HEK293 (cell line): ENCODE data around the gene DDAH1.

Experiments used
- KLF8 ChIP-seq: fragments of 450-650 bp; formaldehyde crosslinking; IDR thresholded peaks from 2 replicates; pipeline ENCODE4 v1.5.1; 2016; ENCODE audit warnings: missing biosample characterization, missing genetic modification characterization
- SP7 ChIP-seq: fragments of 450-650 bp; formaldehyde crosslinking; IDR thresholded peaks from 2 replicates; pipeline ENCODE4 v1.5.1; 2016; ENCODE audit warnings: missing biosample characterization, missing genetic modification characterization
- ZBTB17 ChIP-seq: fragments of 450-650 bp; formaldehyde crosslinking; IDR thresholded peaks from 2 replicates; pipeline ENCODE4 v1.5.1; 2016; ENCODE audit warnings: missing biosample characterization, missing genetic modification characterization
- ZBTB20 ChIP-seq: fragments of 450-650 bp; formaldehyde crosslinking; IDR thresholded peaks from 2 replicates; pipeline ENCODE4 v1.5.1; 2016; ENCODE audit warnings: missing biosample characterization, missing genetic modification characterization
- ZEB2 ChIP-seq: fragments of 450-650 bp; formaldehyde crosslinking; IDR thresholded peaks from 2 replicates; pipeline ENCODE4 v1.5.1; 2016; ENCODE audit warnings: missing biosample characterization, missing genetic modification characterization
- ZFHX2 ChIP-seq: fragments of 450-650 bp; formaldehyde crosslinking; conservative IDR thresholded peaks from 2 replicates; pipeline ENCODE4 v1.5.1; 2016; ENCODE audit warnings: missing biosample characterization, missing genetic modification characterization
- ZFP41 ChIP-seq: fragments of 450-650 bp; formaldehyde crosslinking; IDR thresholded peaks from 2 replicates; pipeline ENCODE4 v1.5.1; 2016; ENCODE audit warnings: missing biosample characterization, missing genetic modification characterization, borderline replicate concordance
- ZNF112 ChIP-seq: fragments of 450-650 bp; formaldehyde crosslinking; IDR thresholded peaks from 2 replicates; pipeline ENCODE4 v1.5.0; 2017; ENCODE audit warnings: missing biosample characterization, missing genetic modification characterization
- ZNF132 ChIP-seq: fragments of 450-650 bp; formaldehyde crosslinking; IDR thresholded peaks from 2 replicates; pipeline ENCODE4 v1.5.1; 2017; ENCODE audit warnings: missing biosample characterization, missing genetic modification characterization, borderline replicate concordance
- ZNF138 ChIP-seq: fragments of 450-650 bp; formaldehyde crosslinking; IDR thresholded peaks from 2 replicates; pipeline ENCODE4 v1.5.1; 2016; ENCODE audit warnings: missing biosample characterization, missing genetic modification characterization, borderline replicate concordance
- ZNF157 ChIP-seq: fragments of 450-650 bp; formaldehyde crosslinking; IDR thresholded peaks from 2 replicates; pipeline ENCODE4 v1.5.1; 2016; ENCODE audit warnings: missing biosample characterization, missing genetic modification characterization
- ZNF184 ChIP-seq: fragments of 450-650 bp; IDR thresholded peaks from 2 replicates; pipeline ENCODE4 v1.5.1; 2018; ENCODE audit warnings: missing biosample characterization, mild to moderate bottlenecking, missing genetic modification characterization
- ZNF211 ChIP-seq: fragments of 450-650 bp; formaldehyde crosslinking; IDR thresholded peaks from 2 replicates; pipeline ENCODE4 v1.5.1; 2016; ENCODE audit warnings: low read depth, missing biosample characterization, missing genetic modification characterization
- ZNF221 ChIP-seq: fragments of 450-650 bp; formaldehyde crosslinking; IDR thresholded peaks from 2 replicates; pipeline ENCODE4 v1.5.1; 2017; ENCODE audit warnings: missing biosample characterization, missing genetic modification characterization, borderline replicate concordance
- ZNF24 ChIP-seq: fragments of 450-650 bp; formaldehyde crosslinking; IDR thresholded peaks from 2 replicates; pipeline ENCODE4 v1.5.1; 2016; ENCODE audit warnings: missing biosample characterization, missing genetic modification characterization
- ZNF324 ChIP-seq: fragments of 450-650 bp; formaldehyde crosslinking; IDR thresholded peaks from 2 replicates; pipeline ENCODE4 v1.5.1; 2016; ENCODE audit warnings: missing biosample characterization, missing genetic modification characterization
- ZNF37A ChIP-seq: fragments of 450-650 bp; IDR thresholded peaks from 2 replicates; pipeline ENCODE4 v1.5.1; 2018; ENCODE audit warnings: missing biosample characterization, missing genetic modification characterization
- ZNF404 ChIP-seq: fragments of 450-650 bp; formaldehyde crosslinking; IDR thresholded peaks from 2 replicates; pipeline ENCODE4 v1.5.1; 2017; ENCODE audit warnings: missing biosample characterization, missing genetic modification characterization
- ZNF501 ChIP-seq: fragments of 450-650 bp; formaldehyde crosslinking; IDR thresholded peaks from 2 replicates; pipeline ENCODE4 v1.5.1; 2016; ENCODE audit warnings: missing biosample characterization, missing genetic modification characterization
- ZNF530 ChIP-seq: fragments of 450-650 bp; formaldehyde crosslinking; IDR thresholded peaks from 2 replicates; pipeline ENCODE4 v1.5.1; 2016; ENCODE audit warnings: low read depth, missing biosample characterization, missing genetic modification characterization
- ZNF629 ChIP-seq: fragments of 450-650 bp; formaldehyde crosslinking; IDR thresholded peaks from 2 replicates; pipeline ENCODE4 v1.5.1; 2017; ENCODE audit warnings: missing biosample characterization, missing genetic modification characterization
- ZNF777 ChIP-seq: fragments of 450-650 bp; formaldehyde crosslinking; IDR thresholded peaks from 2 replicates; pipeline ENCODE4 v1.5.1; 2017; ENCODE audit warnings: missing biosample characterization, missing genetic modification characterization, borderline replicate concordance
- TF ChIP-seq, protein P1 (sequence below): fragments of 450-650 bp; formaldehyde crosslinking; optimal IDR thresholded peaks from 2 replicates; pipeline ENCODE3; 2016; ENCODE audit warnings: missing biosample characterization, mild to moderate bottlenecking, missing genetic modification characterization
- TF ChIP-seq, protein P2 (sequence below): fragments of 450-650 bp; IDR thresholded peaks from 2 replicates; pipeline ENCODE4 v1.5.1; 2018; ENCODE audit warnings: missing biosample characterization, mild to moderate bottlenecking, missing genetic modification characterization
- TF ChIP-seq, protein P3 (sequence below): fragments of 450-650 bp; formaldehyde crosslinking; IDR thresholded peaks from 2 replicates; pipeline ENCODE4 v1.5.1; 2016; ENCODE audit warnings: missing biosample characterization, missing genetic modification characterization
- TF ChIP-seq, protein P4 (sequence below): fragments of 450-650 bp; formaldehyde crosslinking; IDR thresholded peaks from 2 replicates; pipeline ENCODE4 v1.5.1; 2016; ENCODE audit warnings: missing biosample characterization, missing genetic modification characterization
- TF ChIP-seq, protein P5 (sequence below): fragments of 450-650 bp; formaldehyde crosslinking; IDR thresholded peaks from 2 replicates; pipeline ENCODE4 v1.5.1; 2016; ENCODE audit warnings: missing biosample characterization, missing genetic modification characterization
- TF ChIP-seq, protein P6 (sequence below): fragments of 450-650 bp; formaldehyde crosslinking; IDR thresholded peaks from 2 replicates; pipeline ENCODE4 v1.5.1; 2016; ENCODE audit warnings: missing biosample characterization, missing genetic modification characterization
- TF ChIP-seq, protein P7 (sequence below): fragments of 450-650 bp; formaldehyde crosslinking; IDR thresholded peaks from 2 replicates; pipeline ENCODE4 v1.5.1; 2016; ENCODE audit warnings: missing biosample characterization, missing genetic modification characterization

Gene DDAH1

DNA sequence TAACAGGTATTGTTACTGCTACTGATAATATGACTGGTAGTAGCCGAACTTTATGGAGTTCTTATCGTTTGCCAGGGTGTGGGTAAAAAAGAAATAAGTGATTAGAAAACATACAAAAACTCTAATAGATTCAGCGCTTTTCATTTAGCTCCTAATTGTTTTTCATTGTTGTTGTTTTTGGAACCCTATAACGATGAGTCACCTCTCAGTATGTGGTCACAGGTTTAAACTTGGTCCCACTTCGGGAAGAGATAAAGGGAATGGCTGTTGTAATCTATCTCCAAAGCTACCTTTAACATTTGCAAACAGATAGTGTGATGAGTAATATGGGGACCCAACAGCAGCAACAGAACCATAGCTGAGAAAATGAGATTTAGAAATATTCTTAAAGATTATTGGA, 125.9 kb downstream of the DDAH1 start (continued):
- TF ChIP-seq, protein P1, sequence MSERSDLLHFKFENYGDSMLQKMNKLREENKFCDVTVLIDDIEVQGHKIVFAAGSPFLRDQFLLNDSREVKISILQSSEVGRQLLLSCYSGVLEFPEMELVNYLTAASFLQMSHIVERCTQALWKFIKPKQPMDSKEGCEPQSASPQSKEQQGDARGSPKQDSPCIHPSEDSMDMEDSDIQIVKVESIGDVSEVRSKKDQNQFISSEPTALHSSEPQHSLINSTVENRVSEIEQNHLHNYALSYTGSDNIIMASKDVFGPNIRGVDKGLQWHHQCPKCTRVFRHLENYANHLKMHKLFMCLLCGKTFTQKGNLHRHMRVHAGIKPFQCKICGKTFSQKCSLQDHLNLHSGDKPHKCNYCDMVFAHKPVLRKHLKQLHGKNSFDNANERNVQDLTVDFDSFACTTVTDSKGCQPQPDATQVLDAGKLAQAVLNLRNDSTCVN (tag by site-specific recombination) = no peak
- no peak for TF ChIP-seq ZNF777 (tag by site-specific recombination)
- TF ChIP-seq, protein P2, sequence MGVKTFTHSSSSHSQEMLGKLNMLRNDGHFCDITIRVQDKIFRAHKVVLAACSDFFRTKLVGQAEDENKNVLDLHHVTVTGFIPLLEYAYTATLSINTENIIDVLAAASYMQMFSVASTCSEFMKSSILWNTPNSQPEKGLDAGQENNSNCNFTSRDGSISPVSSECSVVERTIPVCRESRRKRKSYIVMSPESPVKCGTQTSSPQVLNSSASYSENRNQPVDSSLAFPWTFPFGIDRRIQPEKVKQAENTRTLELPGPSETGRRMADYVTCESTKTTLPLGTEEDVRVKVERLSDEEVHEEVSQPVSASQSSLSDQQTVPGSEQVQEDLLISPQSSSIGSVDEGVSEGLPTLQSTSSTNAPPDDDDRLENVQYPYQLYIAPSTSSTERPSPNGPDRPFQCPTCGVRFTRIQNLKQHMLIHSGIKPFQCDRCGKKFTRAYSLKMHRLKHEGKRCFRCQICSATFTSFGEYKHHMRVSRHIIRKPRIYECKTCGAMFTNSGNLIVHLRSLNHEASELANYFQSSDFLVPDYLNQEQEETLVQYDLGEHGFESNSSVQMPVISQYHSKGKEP = peak; percentile 55; the same call in 1 of the 2 replicates
- TF ChIP-seq SP7 (tag by site-specific recombination) = peak; percentile 77
- no peak for TF ChIP-seq ZNF112 (tag by site-specific recombination)
- no peak for TF ChIP-seq ZNF530 (tag by site-specific recombination)
- TF ChIP-seq, protein P3, sequence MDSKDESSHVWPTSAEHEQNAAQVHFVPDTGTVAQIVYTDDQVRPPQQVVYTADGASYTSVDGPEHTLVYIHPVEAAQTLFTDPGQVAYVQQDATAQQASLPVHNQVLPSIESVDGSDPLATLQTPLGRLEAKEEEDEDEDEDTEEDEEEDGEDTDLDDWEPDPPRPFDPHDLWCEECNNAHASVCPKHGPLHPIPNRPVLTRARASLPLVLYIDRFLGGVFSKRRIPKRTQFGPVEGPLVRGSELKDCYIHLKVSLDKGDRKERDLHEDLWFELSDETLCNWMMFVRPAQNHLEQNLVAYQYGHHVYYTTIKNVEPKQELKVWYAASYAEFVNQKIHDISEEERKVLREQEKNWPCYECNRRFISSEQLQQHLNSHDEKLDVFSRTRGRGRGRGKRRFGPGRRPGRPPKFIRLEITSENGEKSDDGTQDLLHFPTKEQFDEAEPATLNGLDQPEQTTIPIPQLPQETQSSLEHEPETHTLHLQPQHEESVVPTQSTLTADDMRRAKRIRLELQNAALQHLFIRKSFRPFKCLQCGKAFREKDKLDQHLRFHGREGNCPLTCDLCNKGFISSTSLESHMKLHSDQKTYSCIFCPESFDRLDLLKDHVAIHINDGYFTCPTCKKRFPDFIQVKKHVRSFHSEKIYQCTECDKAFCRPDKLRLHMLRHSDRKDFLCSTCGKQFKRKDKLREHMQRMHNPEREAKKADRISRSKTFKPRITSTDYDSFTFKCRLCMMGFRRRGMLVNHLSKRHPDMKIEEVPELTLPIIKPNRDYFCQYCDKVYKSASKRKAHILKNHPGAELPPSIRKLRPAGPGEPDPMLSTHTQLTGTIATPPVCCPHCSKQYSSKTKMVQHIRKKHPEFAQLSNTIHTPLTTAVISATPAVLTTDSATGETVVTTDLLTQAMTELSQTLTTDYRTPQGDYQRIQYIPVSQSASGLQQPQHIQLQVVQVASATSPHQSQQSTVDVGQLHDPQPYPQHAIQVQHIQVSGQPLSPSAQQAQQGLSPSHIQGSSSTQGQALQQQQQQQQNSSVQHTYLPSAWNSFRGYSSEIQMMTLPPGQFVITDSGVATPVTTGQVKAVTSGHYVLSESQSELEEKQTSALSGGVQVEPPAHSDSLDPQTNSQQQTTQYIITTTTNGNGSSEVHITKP (tag by site-specific recombination) = no peak; the same call in 1 of the 2 replicates
- no peak for TF ChIP-seq ZBTB20 (tag by site-specific recombination)
- peak; percentile 67; the same call in 1 of the 2 replicates for TF ChIP-seq ZNF24
- TF ChIP-seq, protein P4, sequence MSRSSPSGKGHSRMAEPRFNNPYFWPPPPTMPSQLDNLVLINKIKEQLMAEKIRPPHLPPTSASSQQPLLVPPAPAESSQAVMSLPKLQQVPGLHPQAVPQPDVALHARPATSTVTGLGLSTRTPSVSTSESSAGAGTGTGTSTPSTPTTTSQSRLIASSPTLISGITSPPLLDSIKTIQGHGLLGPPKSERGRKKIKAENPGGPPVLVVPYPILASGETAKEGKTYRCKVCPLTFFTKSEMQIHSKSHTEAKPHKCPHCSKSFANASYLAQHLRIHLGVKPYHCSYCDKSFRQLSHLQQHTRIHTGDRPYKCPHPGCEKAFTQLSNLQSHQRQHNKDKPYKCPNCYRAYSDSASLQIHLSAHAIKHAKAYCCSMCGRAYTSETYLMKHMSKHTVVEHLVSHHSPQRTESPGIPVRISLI (tag by site-specific recombination) = peak; percentile 89
- TF ChIP-seq ZNF629 (tag by site-specific recombination) = peak; percentile 80
- TF ChIP-seq, protein P5, sequence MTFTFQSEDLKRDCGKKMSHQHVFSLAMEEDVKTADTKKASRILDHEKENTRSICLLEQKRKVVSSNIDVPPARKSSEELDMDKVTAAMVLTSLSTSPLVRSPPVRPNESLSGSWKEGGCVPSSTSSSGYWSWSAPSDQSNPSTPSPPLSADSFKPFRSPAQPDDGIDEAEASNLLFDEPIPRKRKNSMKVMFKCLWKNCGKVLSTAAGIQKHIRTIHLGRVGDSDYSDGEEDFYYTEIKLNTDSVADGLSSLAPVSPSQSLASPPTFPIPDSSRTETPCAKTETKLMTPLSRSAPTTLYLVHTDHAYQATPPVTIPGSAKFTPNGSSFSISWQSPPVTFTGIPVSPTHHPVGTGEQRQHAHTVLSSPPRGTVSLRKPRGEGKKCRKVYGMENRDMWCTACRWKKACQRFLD = no peak
- TF ChIP-seq ZNF211 (tag by site-specific recombination) = no peak
- TF ChIP-seq KLF8 (tag by site-specific recombination) = peak; percentile 72
- peak; percentile 34; the same call in 1 of the 2 replicates for TF ChIP-seq ZBTB17 (tag by site-specific recombination)
- TF ChIP-seq ZNF404 (tag by site-specific recombination) = no peak
- TF ChIP-seq ZFP41 (tag by site-specific recombination) = no peak
- TF ChIP-seq, protein P6, sequence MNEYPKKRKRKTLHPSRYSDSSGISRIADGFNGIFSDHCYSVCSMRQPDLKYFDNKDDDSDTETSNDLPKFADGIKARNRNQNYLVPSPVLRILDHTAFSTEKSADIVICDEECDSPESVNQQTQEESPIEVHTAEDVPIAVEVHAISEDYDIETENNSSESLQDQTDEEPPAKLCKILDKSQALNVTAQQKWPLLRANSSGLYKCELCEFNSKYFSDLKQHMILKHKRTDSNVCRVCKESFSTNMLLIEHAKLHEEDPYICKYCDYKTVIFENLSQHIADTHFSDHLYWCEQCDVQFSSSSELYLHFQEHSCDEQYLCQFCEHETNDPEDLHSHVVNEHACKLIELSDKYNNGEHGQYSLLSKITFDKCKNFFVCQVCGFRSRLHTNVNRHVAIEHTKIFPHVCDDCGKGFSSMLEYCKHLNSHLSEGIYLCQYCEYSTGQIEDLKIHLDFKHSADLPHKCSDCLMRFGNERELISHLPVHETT (tag by site-specific recombination) = 0 out of 2 replicates have a peak, but pooled peaks have one; percentile 71
- TF ChIP-seq ZEB2 (tag by site-specific recombination) = peak; percentile 66; the same call in 1 of the 2 replicates
- TF ChIP-seq ZNF157 (tag by site-specific recombination) = no peak
- TF ChIP-seq ZNF132 (tag by site-specific recombination) = no peak
- TF ChIP-seq, protein P7, sequence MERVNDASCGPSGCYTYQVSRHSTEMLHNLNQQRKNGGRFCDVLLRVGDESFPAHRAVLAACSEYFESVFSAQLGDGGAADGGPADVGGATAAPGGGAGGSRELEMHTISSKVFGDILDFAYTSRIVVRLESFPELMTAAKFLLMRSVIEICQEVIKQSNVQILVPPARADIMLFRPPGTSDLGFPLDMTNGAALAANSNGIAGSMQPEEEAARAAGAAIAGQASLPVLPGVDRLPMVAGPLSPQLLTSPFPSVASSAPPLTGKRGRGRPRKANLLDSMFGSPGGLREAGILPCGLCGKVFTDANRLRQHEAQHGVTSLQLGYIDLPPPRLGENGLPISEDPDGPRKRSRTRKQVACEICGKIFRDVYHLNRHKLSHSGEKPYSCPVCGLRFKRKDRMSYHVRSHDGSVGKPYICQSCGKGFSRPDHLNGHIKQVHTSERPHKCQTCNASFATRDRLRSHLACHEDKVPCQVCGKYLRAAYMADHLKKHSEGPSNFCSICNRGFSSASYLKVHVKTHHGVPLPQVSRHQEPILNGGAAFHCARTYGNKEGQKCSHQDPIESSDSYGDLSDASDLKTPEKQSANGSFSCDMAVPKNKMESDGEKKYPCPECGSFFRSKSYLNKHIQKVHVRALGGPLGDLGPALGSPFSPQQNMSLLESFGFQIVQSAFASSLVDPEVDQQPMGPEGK (tag by site-specific recombination) = peak; percentile 38; the same call in 1 of the 2 replicates
- peak; percentile 45; the same call in 1 of the 2 replicates for TF ChIP-seq ZNF324 (tag by site-specific recombination)
- TF ChIP-seq ZNF37A (tag by site-specific recombination) = 0 out of 2 replicates have a peak, but pooled peaks have one; percentile 65
- TF ChIP-seq ZNF221 (tag by site-specific recombination) = no peak
- peak; percentile 47; the same call in 1 of the 2 replicates for TF ChIP-seq ZNF501
- no peak for TF ChIP-seq ZFHX2
- TF ChIP-seq ZNF184 = peak; percentile 55; the same call in 1 of the 2 replicates
- no peak for TF ChIP-seq ZNF138
